SJCRH30 (cell line): ENCODE results near the gene CYCS. TPM values are rescaled to one million over a fixed set of nuclear protein-coding genes. Genes with fewer than 3 reads are reported as not detected.

ENCODE experiments used
- total RNA-seq: library from RNA; depleted of rRNA; stranded (reverse); fragments of >200 nt; shearing (Covaris generic); gene quantifications from 2 replicates; pipeline ENCODE4 v1.2.3, GENCODE V29; 2014; rRNA removed

The CYCS gene
- total RNA-seq, 1 experiment from 2014 or later, result 376 TPM

Other genes with a start within 250 kb of the CYCS start
- gene OSBPL3, start 145.1 kb downstream of the CYCS start, total RNA-seq, result 26.1 and 32.8 TPM in 2 replicates
- gene NPVF, start 103.2 kb upstream of the CYCS start, total RNA-seq, result not detected in 2 replicates